NOMO-1 treated with dmso at 0.1 percent for 144 hours (cell line): ENCODE data around the gene SDS.

ENCODE experiments used
- DNase-seq: peaks from one replicate; lab custom pipeline; 2025; ENCODE audit not compliant: unreplicated experiment; lab: John Stamatoyannopoulos, UW

SDS gene

DNA sequence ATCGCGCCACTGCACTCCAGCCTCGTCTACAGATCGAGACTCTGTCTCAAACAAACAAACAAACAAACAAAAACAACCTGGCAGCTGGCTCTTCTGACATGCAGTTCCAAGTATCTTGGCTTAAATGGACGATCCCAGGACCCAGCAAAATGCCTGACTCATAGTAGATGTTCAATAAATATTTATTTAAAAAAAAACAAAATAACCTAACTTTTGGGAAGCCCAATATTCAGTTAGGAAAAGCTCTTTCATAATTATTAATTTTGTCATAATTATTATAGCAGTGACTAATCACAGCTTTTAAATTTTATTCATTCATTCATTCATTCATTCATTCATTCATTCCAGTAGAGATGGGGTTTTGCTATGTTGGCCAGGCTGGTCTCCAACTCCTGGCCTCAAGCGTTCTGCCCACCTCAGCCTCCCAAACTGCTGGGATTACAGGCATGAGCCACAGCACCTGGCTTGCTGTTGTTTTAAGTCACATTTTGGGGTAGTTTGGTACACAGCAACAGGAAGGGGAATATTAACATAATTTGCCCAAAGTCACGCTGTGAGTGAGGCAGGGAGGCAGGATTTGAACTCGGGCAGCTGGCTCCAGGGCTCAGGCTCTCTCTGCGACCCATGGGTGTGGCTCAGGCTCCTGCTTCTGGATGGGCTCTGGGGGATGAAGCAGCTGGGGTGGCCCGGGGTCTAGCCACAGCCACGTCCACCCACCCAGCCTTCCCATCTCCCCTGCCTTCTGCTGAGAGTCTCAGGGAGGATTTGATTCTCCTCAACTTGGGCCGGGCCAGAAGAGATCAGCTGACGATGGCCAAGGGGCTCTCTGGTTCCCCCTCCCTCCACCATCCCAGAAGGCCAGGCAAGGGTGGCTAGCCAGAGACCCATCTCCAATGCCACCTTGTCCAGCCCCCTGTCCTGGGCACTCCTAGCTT is 2.4 kb downstream of the SDS start:
- DNase-seq: no peak

GRCh38 chr12:113400362-113400761 is 3.3 kb downstream of the SDS start:
- no peak for DNase-seq

DNA sequence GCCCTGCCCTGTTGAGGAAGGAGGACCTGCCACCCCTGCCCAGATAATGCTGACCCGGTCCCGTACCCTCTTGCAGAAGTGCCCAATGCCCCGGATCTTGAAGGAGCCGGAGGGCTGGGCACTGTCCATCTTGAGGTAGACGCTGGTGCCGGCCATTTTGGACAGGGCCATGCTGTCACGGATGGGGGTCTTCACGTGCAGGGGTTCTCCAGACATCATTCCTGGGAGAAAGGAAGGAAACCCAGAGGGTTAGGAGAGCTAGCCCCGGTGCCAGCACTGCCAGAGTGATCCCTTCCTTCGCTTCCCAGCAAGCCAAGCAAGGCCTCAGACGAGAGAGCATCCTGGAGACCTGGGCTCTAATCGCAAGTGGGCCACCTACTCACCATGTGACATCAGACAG is 4.2 kb downstream of the SDS start:
- no peak for DNase-seq

- DNase-seq: no peak
These were observed 5.1 kb downstream of the SDS start for GRCh38 chr12:113398346-113399290.

GRCh38 chr12:113397497-113398197 is 6.0 kb downstream of the SDS start:
- DNase-seq: no peak

GRCh38 chr12:113396828-113397496 is 6.7 kb downstream of the SDS start:
- DNase-seq: no peak

DNA sequence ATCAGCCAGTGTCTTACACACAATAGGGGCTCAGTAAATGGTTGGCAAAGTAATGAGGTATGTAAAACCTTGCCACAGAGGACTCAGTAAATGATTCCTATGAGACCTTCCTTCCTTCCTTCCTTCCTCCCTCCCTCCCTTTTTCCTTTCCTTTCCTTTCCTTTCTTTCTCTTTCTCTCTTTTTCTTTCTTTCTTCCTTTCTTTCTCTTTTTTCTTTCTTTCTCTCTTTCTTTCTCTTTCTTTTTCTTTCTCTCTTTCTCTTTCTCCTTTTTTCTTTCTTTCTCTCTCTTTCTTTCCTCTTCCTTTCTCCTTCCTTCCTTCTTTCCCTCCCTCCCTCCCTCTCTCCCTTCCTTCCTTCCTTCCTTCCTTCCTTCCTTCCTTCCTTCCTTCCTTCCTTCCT is 7.5 kb downstream of the SDS start:
- no peak for DNase-seq

GRCh38 chr12:113395119-113395518 is 8.6 kb downstream of the SDS start:
- DNase-seq: no peak

- DNase-seq: no peak
These were observed 9.9 kb downstream of the SDS start for GRCh38 chr12:113393749-113394148.

GRCh38 chr12:113392988-113393579 is 10.6 kb downstream of the SDS start:
- DNase-seq: no peak

- DNase-seq: no peak
These were observed 11.2 kb downstream of the SDS start for GRCh38 chr12:113392520-113392919.

- DNase-seq: no peak
These were observed 11.9 kb downstream of the SDS start for GRCh38 chr12:113391650-113392337.

DNA sequence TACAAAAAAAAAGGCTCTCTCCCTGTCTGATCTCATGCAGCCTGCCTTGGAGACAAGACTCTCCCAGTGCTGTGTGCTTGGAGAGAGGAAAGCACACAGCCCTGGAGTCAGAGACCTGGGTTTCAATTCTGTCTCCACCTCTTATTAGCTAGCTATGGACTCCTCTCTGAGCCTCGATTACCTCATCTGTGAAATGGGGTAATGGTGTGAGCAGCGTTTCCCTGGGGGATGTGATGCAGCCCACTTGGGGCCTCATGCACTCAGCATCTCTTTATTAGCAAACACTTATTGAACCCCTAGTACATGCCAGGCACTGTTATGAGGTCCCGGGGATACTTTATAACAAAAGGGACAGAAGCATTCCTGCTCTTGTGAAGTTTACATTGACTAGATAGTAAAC is 12.5 kb downstream of the SDS start:
- no peak for DNase-seq

DNA sequence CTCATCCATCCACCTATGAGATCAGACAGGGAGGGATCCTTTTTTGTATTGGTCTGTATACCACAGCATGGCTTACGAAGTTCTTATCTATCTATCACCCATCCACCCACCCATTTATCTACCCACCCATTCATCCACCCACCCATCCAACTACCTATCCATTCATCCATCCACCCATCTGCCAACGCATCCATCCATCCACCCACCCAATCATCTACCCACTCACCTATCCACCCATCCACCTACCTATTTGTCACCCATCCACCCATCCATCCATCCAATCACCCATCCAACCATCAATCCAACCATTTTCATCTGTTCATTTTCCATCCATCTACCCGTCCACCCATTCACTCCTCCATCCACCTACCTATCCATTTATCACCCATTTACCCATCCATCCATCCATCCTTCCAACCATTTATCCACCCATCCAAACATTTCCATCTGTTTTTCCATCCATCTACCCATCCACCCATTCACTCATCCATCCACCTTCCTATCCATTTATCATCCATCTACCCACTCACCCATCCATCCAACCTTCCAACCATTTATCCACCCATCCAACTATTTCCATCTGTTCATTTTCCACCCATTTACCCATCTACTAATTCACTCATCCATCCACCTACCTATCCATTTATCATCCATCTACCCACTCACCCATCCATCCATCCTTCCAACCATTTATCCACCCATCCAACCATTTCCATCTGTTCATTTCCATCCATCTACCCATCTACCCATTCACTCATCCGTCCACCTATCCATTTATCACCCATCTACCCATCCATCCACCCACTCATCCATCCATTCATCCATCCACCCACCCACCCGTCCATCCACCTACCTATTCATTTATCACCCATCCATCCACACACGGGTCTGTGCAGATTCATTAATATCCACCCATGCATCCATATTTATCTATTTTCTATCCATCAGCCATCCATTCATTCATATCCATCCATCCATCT is 13.3 kb downstream of the SDS start:
- DNase-seq: no peak

DNA sequence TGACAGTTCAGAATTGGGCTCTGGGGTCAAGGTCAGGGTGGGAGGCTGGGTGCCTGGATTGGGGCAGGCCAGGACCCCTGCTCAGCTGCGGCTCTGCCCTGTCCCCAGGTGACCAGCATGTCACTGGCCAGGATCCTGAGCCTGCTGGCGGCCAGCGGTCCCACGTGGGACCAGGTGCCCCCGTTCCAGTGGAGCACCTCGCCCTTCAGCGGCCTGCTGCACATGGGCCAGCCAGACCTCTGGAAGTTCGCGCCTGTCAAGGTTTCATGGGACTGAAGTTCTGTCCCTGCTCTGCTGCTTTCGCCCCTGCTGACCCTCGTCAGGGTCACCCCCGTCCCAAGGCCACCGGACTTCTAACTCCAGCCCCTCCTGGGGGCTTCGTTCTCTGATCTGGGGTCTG is 15.3 kb downstream of the SDS start:
- no peak for DNase-seq

DNA sequence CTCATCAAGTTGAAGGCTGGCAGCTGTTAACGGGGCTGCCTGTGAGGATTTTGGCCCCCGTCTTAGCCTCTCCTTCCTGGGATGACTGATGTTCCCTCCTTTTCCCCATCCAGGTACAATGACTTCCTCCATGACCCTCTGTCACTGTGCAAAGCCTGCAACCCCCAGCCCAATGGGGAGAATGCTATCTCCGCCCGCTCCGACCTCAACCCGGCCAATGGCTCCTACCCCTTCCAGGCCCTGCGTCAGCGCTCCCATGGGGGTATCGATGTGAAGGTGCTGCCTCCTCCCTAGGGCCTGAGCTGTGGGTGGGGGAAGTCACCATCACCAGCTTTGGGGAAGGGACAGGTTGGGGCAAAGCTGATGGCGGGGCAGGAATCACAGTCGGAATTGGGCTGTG is 16.1 kb downstream of the SDS start:
- no peak for DNase-seq

DNA sequence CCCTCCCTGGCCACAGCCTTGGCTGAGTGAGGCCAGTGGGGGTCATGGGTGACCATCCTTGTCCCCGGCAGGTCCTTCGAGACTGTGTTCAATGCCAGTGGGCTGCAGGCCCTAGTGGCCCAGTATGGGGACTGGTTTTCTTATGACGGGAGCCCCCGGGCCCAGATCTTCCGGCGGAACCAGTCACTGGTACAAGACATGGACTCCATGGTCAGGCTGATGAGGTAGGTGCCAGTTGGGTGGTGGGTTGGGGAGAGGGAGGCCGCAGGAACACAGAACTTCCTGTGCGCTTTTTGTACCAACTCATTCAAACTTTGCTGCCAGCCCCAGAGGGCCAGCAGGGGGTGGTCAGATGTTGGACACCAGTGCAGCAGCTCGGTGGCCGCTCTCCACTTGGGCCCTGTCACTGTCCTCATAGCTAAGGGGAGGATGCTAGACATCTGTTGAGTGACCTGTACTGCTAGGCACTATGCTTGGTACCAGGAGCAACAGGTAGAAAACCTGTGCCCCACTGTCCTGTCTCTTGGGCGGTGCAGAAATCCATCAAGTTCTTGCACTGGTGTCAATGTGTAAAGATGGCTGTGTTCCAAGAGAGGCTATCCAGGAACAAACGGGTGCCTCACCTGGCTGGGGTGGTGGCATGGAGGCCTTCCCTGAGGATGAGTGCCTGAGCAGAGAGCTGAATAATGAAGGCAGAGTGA is 16.7 kb downstream of the SDS start:
- no peak for DNase-seq

GRCh38 chr12:113385282-113385882 is 18.3 kb downstream of the SDS start:
- DNase-seq: no peak
